ENCODE results near the gene KCNIP3.

KCNIP3 gene

GRCh38 chr2:95317123-95317500 lies 20.0 kb downstream of the KCNIP3 start:
- Histone ChIP-seq H2AFZ (ENCODE audit: low read depth, low read length) (no peak overlapping the region), H3K36me3 (ENCODE audit: insufficient read depth, low read length) (no peaks in the 10 kb centered on the region), H3K79me2 (ENCODE audit: insufficient read depth, low read length) (no peaks in the 10 kb centered on the region), H3K4me3 (ENCODE audit: low read depth in 1 of 2, low read length in 2 of 2) (no peak overlapping the region), H3K4me2 (ENCODE audit: insufficient read depth, low read length) (0 out of 2 replicates have a peak overlapping the region, but pooled peaks have one; percentile 8), H3K9me3 (ENCODE audit: insufficient read depth, low read length, severe bottlenecking) (no peaks in the 10 kb centered on the region), H3K27me3 (ENCODE audit: insufficient read depth, low read length, poor library complexity) (no peaks in the 10 kb centered on the region), H3K27ac (ENCODE audit: low read length) (peak overlapping the region; percentile 71), H4K20me1 (ENCODE audit: insufficient read depth, low read length) (no peaks in the 10 kb centered on the region), H3K4me1 (ENCODE audit: insufficient read depth, low read length) (peaks cover 34% of the 10 kb centered on the region), H3K9ac (ENCODE audit: low read depth, low read length) (peak overlapping the region; percentile 44; the same call in 1 of the 2 replicates)
- DNase-seq, result no peak
- ATAC-seq (ENCODE audit: insufficient read depth, low read depth), result no peak
- TF ChIP-seq CTCF (IDR thresholded peaks at IDR 0.05; ENCODE audit: borderline replicate concordance, extremely low read depth, low read length, poor library complexity, severe bottlenecking) (no peak), EZH2 (IDR thresholded peaks at IDR 0.05; ENCODE audit: borderline replicate concordance, low read depth, low read length, severe bottlenecking) (no peak)

GRCh38 chr2:95317665-95318425 lies 20.7 kb downstream of the KCNIP3 start:
- H4K20me1 ChIP-seq (ENCODE audit: insufficient read depth, low read length), result no peaks in the 10 kb centered on the region
- H3K9me3 ChIP-seq (ENCODE audit: insufficient read depth, low read length, severe bottlenecking), result no peaks in the 10 kb centered on the region
- no peaks in the 10 kb centered on the region for H3K27me3 ChIP-seq (ENCODE audit: insufficient read depth, low read length, poor library complexity)
- no peaks in the 10 kb centered on the region for H3K79me2 ChIP-seq (ENCODE audit: insufficient read depth, low read length)
- peaks cover 34% of the 10 kb centered on the region for H3K4me1 ChIP-seq (ENCODE audit: insufficient read depth, low read length)
- DNase-seq (no peak), ATAC-seq (ENCODE audit: insufficient read depth, low read depth) (no peak)
- no peak overlapping the region for H3K4me3 ChIP-seq (ENCODE audit: low read depth in 1 of 2, low read length in 2 of 2)
- H3K27ac ChIP-seq (ENCODE audit: low read length), result peak overlapping the region; percentile 56; the same call in 1 of the 2 replicates
- TF ChIP-seq EZH2 (IDR thresholded peaks at IDR 0.05; ENCODE audit: borderline replicate concordance, low read depth, low read length, severe bottlenecking) (no peak), CTCF (IDR thresholded peaks at IDR 0.05; ENCODE audit: borderline replicate concordance, extremely low read depth, low read length, poor library complexity, severe bottlenecking) (no peak)
- 0 out of 2 replicates have a peak overlapping the region, but pooled peaks have one; percentile 44 for H3K9ac ChIP-seq (ENCODE audit: low read depth, low read length)
- H2AFZ ChIP-seq (ENCODE audit: low read depth, low read length), result no peak overlapping the region
- 0 out of 2 replicates have a peak overlapping the region, but pooled peaks have one; percentile 8 for H3K4me2 ChIP-seq (ENCODE audit: insufficient read depth, low read length)
- H3K36me3 ChIP-seq (ENCODE audit: insufficient read depth, low read length), result no peaks in the 10 kb centered on the region

GRCh38 chr2:95318431-95319220 lies 21.5 kb downstream of the KCNIP3 start:
- DNase-seq, result no peak
- H3K27me3 ChIP-seq (ENCODE audit: insufficient read depth, low read length, poor library complexity), result no peaks in the 10 kb centered on the region
- TF ChIP-seq EZH2 (IDR thresholded peaks at IDR 0.05; ENCODE audit: borderline replicate concordance, low read depth, low read length, severe bottlenecking) (no peak), CTCF (IDR thresholded peaks at IDR 0.05; ENCODE audit: borderline replicate concordance, extremely low read depth, low read length, poor library complexity, severe bottlenecking) (no peak)
- peaks cover 34% of the 10 kb centered on the region for H3K4me1 ChIP-seq (ENCODE audit: insufficient read depth, low read length)
- H3K27ac ChIP-seq (ENCODE audit: low read length), result 0 out of 2 replicates have a peak overlapping the region, but pooled peaks have one; percentile 25
- no peak overlapping the region for H3K4me2 ChIP-seq (ENCODE audit: insufficient read depth, low read length)
- 0 out of 2 replicates have a peak overlapping the region, but pooled peaks have one; percentile 44 for H3K9ac ChIP-seq (ENCODE audit: low read depth, low read length)
- no peaks in the 10 kb centered on the region for H3K79me2 ChIP-seq (ENCODE audit: insufficient read depth, low read length)
- H4K20me1 ChIP-seq (ENCODE audit: insufficient read depth, low read length), result no peaks in the 10 kb centered on the region
- no peaks in the 10 kb centered on the region for H3K9me3 ChIP-seq (ENCODE audit: insufficient read depth, low read length, severe bottlenecking)
- H2AFZ ChIP-seq (ENCODE audit: low read depth, low read length), result no peak overlapping the region
- no peak overlapping the region for H3K4me3 ChIP-seq (ENCODE audit: low read depth in 1 of 2, low read length in 2 of 2)
- no peaks in the 10 kb centered on the region for H3K36me3 ChIP-seq (ENCODE audit: insufficient read depth, low read length)
- no peak for ATAC-seq (ENCODE audit: insufficient read depth, low read depth)
